GM18498 (cell line): ENCODE data around the gene ANKRD28.
"Not testable (repeated sequence)": the region's sequence is repeated elsewhere in the genome, so short reads cannot be mapped to it uniquely, and the experiment has no call there.

Experiments used
- ATAC-seq: cut with Tn5 transposase; IDR thresholded peaks from one replicate; pipeline ENCODE4 v1.9.1; 2021; ENCODE audit warnings: mild to moderate bottlenecking, moderate library complexity; ENCODE audit not compliant: unreplicated experiment

The ANKRD28 gene

DNA sequence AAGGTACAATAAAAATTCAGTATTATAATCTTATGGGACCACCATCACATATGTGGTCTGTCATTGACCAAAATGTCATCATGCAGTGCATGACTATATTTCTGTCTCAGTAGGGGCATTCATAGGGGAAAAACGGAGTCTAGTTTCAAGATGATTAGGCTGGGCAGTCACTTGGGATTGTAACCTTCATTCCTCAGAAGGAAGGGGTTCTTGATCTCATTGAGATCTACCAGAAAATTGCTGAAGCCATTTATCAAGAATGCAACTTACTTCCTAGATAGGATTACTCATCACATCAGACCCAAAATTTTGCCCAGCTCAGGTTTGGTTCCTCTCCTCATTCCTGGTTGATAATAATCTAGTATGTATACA is 158.9 kb downstream of the ANKRD28 start:
- ATAC-seq: no peak

DNA sequence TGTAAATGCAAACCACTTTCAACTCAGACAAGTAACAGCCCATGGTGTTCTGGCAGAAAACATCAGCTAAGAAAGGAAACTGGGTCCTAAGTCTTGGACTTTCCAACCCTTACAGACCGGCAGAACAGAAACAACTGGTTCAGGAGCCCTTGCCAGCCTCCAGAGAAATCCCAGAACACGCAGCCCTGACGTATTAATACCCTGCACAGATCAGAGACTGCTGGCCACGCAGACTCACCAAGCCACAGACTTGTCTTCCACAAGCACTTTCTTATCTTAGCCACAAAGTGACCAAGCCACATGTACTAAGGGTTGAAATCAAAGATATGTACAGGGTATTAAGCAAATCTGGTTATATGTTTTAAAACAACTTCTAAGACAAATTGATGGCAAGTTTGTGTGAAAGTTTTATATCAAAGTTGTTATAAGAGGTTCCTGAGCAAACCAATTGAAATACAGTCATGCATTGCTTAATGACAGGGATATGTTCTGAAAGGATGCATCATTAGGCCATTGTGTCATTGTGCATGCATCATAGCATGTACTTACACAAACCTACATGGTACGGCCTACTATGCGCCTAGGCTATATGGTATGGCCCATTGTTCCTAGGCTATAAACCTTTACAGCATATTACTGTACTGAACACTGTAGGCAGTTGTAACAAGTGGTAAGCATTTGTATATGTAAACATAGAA is 159.4 kb downstream of the ANKRD28 start:
- no peak for ATAC-seq

DNA sequence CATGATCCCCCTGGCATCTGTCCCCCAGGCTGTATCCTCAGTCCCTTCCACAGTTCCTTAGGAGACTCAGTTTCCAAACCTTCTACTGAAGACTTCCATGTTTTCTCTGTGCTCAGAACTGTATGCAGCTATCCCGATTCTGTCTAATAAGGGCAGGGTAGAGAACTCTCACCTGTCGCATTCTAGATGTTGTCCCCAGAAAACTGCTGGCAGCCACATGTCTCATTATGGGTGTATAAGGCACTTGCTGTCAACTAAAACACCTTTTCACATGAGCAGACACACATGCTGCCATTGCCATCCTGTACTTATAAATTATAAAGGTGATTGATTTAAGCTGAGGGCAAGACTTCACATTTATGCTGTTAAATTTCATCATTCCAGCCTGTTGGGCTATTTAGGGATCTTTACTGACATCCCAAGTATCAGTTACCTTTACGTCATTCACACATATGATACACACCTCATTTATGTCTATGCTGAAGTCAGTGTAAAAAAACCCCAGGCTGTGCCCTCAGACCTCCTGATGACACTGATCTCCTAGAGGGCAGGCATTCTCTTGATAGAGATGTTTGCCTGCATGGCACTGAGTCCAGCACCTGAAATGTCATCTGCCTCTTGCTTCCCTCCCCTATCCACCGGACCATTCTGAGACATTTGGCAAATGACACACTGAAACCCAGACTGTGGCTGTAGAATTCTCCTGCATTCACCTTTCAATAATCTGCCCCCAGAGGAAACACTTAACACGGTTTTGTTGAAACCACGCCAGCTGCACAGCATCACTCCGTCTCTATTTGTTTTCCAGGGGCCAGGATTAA is 160.4 kb downstream of the ANKRD28 start:
- ATAC-seq: no peak

DNA sequence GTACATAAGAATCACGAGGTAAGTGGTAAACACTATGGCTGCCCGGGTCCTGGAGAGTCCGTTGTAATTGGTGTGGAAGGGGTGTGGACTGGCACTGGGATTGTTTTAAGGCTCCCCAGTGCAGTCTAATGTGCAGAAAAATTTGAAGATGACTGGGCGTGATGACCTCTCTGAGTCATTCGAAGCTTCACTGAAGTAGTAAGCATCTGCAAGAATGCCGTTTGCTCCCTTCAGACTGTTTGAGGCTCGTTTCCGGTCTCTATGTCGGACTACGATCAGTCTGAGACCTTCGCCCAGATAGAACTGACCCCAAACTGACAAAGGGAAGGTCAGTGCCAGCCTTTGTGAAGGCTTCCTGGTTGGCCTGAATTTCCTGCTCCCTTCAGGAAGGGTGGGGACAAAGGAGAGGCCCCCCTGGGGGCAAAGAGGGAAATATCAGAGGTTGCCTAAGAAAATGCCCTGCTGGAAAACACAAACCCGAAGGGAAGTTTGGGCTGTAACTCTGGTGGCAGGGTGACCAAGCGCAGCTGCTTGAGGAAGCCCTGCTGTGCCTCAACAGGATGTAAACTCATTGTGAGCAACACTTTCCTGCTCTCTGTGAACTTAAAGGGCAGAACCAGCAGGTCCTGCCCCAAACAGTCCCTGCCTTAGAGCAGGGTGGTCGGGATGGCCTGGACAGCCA is 161.6 kb downstream of the ANKRD28 start:
- ATAC-seq: peak; percentile 45

DNA sequence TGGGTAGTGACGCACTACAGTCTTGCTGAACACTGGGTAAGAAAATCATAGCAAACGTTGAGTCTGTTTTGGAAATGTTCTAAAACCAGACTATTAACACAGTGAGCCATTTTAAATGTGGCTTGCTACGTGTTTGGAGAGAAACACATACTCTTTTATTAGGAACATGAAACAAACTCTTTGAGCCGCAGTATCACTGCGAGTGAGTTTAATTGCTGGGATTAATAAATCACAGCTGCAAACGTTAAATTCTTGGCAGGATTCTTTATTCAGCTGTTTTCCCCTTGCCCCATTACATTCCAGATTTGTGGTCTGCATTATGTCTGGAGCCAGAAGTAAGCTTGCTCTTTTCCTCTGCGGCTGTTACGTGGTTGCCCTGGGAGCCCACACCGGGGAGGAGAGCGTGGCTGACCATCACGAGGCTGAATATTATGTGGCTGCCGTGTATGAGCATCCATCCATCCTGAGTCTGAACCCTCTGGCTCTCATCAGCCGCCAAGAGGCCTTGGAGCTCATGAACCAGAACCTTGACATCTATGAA is 162.6 kb downstream of the ANKRD28 start:
- no peak for ATAC-seq

DNA sequence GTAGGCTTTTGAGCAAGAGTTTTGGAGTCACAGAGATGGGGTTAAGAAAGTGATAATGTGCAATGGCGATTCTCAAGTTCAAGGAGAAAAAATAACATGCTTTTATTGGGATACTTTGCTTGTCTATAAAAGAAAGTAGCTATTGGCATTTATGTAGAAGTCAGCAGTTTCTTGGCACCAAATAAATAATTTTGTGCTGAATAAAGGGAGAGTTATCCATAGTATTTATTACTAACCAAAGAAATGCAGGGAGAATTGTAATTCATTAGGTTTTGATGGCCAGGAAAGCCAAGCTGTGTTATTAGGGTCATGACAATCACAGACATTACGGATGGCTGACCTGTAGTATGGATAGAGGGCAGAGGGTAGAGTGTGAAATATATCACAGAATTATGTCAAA is 163.1 kb downstream of the ANKRD28 start:
- ATAC-seq: no peak

DNA sequence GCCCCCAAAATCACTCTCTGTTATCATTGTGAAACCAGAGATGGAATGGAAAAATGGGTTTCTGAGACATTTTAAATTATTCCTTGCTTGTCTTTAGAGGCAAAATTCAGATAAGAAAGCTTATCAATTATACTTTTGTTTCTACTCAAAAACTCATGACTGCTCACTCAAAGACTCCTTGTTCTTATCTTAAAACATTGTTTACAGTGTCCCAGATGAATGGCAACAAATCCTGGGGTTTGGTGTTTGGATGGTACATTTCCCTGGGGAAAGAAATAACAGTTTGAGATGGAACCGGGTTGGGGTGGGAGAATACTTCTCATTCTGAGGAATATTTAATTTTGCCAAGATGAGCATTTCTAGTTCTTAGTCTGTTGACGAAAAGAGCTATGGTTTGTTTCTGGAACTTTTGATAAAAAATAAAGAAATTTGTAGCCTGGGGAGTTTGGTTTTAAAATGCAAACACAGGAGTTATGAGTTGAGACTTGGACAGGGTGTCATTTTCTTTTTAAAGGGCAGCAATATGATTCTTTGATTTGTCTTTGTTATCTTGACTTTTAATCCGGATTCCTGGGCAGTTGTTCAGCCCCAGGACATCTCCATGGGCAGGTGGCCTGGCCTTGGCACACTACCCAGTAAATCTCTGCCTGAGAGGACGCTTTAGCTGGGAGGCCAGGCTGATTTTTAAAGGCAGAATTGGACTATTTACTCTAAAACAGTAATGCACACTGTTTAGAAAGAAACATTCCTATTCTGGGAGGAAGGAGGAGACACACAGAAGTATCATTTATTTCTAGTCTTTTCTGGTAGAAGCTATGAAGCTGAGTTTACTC is 163.8 kb downstream of the ANKRD28 start:
- no peak for ATAC-seq

DNA sequence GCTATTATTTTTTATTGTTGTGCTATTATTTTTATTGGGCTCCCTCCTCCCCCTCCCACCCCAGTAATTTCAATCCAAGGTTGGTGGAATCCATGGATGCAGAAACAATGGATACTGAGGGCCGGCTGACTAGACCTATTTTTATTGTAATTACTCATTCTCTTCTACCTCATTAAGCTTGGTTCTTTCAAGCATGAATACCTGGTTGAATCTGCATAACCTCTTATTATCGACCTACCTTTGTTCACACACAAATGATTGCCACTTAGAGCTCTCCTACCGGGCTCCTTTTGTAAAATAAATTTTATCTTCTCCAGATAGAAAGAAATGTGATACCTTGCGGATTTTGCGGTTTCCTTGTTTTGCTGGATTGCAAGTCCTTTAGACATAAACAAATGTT is 164.6 kb downstream of the ANKRD28 start:
- no peak for ATAC-seq

DNA sequence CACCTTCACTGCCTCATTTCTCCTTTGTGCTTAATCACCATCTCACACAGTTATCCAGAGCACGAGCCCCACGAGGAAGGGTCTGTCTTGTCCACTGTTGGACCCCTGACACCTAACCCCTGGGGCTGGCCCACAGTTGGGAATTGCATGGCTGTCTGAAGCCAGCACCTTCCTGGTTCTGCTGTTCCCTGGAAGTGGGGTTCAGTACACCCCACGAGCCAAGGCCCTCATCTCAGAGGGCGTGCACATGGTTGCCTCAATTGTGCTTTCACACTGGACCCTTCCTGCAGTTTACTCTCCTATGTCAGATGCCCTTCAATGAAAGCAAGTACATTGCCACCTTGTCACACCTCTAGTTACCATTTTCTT is 165.6 kb downstream of the ANKRD28 start:
- ATAC-seq: no peak

DNA sequence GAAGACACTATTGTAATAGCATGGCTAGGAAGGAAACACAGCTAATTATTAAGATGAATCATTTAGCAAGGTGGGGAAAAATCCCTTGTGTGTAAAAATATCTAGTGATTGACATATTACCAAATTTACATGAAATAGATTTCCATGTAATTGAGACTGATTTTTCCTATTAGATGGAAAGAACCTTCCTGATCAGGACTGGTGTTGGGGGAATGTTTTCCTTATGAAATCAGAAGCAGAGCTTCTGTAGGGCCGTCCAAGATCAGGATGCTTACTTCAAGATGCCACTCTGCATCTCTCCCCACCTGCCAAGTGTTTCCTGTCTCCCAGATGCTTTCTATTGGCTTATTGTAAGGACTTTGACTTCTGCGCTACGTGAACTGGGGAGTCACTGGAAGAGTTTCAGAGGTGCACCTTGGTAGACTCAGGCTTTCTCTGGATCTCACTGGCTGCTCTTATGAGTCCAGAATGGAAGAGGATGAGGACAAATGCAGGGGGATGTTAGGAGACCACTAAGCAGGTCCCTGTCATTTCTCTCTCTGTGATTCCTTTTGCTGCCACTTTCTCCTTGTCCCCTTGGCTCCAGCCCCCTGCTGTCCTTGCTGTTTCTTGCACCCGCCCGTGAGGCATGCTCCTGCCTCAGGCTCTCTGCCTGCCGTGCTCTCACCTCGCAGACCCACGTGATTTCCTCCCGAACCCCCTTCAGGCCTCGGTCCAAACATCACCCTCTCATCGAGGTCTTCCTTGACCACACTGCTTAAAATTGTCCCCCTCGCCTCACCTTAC is 166.2 kb downstream of the ANKRD28 start:
- ATAC-seq: no peak

DNA sequence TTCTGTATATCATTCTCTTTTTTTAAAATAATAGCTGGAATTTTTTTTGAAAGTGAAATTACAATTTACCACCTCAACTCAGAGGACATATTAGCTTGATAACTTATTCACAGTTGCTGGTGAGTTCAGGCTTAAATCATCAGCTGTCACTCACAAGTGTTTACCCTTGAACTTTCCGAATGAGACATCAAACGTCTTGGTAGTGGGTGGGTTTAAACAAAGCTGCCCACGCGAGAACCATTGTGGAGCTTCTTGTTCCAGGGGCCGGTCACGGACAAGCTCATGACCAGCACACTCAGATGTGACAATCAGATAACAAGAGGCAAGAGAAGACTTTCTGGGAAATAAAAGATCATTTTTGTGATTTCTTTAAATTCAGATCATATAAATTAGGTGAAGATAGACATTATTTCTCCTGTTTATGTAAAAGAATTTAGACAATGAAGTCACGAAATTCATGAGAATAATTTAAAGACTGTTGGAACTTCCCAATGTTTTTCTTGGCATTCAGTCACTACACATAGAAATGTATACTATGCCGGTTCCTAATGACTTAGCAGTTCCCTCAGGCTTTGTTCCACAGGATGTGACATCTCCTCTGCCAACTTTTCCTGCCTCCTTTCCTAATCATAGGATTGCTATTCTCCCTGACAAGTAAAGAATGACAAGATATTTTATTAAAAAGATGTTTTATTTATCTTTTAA is 167.0 kb downstream of the ANKRD28 start:
- ATAC-seq: peak; percentile 53

DNA sequence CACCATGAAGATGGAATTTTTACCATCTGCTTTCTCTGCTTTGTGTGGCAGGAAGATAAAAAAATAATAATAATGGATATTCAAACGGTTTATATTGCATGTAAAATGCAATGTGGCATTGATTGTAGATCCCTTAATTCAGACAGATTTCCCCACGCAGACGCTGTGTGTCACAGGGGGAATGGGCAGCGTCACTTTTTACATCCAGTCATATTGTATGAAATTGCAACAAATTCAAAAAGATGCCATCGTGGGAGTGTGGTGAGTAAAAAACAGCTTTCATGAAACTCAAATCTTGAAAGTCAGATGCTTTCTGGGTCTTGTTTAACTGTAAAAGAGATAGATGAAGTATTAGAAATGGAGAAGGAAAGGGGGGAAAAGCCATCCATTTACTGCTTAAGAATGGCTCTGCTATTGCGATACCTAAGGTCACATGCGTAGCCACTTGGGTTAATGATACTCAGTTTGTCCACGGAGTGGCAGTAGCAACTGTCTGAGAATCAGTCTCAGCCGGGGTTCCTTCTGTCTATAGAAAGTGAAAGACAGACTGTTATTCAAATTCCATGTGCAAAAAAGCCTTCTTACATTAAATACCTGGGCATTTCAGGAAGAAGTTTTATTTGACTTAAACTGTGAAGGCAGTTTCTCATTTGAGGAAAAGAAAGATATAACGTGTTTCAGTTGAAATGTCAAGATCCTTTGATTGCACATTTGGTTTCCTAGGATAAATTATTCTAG is 167.8 kb downstream of the ANKRD28 start:
- peak; percentile 98 for ATAC-seq

DNA sequence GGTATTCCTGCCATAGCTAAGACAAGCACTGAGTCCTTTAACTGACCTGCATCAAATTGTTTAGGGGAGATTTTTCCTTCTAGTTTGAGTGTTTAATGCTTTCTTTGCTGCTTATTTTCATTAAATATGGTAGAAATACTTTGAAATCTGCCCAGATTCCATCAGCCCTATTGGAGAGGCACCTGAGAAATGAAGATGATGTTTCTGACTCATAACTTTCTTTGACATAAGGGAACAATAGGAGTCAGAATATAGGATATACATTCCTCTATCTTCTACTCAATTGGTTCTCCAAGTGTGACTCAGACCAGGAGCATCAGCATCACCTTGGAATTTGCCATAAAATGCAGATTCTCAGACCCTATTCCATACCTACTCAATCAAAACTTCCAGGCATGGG is 168.8 kb downstream of the ANKRD28 start:
- no peak for ATAC-seq

DNA sequence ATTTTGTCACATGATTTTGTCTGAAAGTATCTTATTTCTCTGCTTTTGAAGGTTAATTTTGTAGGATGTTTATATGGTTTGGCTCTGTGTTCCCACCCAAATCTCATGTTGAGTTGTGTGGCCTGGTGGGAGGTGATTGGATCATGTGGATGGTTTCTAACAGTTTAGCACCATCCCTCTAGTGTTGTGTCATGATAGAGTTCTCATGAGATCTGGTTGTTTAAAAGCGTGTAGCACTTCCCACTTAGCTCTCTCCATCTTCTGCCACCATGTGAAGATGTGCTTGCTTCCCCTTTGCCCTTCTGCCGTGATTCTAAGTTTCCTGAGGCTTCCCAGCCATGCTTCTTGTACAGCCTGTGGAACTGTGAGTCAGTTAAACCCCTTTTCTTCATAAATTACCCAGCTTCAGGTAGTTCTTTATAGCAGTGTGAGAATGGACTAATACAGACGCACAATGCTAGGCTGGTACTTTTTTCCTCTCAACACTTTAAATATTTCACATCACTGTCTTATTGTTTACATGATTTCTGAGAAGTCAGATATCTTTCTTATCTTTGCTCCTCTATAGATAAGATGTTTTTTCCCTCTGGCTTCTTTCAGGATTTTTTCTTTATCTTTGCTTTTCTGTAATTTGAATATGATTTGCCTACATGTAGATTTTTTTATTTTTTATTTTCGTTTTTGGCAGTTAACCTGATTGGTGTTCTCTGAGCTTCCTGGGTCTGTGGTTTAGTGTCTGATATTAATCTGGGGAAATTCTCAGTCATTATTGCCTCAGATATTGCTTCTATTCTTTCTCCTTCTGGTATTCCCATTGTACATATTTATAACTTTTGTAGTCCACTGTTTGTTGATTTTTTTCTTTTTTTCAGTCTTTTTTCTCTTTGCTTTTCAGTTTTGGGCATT is 174.0 kb downstream of the ANKRD28 start:
- ATAC-seq: no peak

DNA sequence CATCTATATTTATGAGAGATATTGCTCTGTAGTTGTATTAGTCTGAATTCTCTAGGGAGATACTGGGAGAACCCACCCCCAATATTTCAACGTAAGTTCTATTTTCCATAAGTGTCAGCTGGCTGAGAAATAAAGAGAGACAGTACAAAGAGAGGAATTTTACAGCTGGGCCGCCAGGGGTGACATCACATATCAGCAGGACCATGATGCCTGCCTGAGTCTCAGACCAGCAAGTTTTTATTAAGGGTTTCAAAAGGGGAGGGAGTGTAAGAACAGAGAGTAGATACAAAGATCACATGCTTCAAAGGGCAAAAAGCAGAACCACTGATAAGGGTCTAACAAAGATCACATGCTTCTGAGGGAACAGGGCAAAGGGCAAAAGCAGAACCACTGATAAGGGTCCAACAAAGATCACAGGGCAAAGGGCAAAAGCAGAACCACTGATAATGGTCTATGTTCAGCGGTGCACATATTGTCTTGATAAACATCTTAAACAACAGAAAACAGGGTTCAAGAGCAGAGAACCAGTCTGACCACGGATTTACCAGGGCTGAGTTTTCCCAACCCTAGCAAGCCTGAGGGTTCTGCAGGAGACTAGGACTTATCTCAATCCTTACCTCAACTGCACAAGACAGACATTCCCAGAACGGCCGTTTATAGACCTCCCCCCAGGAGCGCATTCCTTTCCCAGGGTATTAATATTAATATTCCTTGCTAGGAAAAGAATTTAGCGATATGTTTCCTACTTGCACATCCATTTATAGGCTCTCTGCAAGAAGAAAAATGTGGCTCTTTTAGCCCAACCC is 177.9 kb downstream of the ANKRD28 start:
- ATAC-seq: not testable (repeated sequence)
